ENCODE measurements around the gene SP9.

The SP9 gene

GRCh38 chr2:174333372-174334277 lies 1.1 kb upstream of the SP9 start:
- no peak for DNase-seq

- DNase-seq = no peak
Measured at GRCh38 chr2:174334278-174334715, 457 bp upstream of the SP9 start.

DNA sequence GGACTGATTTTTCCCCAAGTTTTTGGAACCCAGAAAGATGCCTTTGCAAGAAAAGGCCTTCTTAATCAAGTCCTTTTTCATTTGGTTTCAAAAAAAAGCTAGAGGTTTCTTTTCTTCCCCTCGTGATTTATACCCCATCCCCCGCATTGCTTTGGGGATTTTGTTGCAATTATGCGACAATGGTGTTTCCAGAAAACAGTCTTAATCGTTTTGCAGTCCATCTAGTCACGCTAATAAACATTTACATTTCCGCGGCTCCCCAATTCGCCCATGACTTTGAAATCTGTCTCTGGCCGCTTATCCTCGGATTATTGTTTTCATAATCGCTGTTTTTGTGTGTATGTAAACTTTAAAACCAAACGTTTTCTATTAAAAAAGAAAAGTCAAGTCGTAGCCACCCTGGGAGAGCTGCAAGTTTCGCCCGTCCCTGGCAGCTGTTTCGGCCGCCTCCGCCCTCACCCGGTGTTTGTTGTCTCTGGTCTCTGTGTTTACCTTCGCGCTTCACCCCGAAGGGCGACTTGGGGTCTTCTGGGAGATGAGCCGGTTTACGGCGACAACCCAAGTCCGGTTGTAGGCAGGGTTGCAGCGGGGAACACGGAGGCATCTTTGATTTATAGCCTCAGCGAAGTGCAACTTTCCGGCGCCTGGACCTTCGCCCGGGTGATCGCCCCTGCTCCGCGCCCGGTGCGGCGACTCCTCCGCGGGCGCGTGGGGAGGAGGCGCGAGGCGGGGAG lies 667 bp downstream of the SP9 start:
- no peak for DNase-seq

DNA sequence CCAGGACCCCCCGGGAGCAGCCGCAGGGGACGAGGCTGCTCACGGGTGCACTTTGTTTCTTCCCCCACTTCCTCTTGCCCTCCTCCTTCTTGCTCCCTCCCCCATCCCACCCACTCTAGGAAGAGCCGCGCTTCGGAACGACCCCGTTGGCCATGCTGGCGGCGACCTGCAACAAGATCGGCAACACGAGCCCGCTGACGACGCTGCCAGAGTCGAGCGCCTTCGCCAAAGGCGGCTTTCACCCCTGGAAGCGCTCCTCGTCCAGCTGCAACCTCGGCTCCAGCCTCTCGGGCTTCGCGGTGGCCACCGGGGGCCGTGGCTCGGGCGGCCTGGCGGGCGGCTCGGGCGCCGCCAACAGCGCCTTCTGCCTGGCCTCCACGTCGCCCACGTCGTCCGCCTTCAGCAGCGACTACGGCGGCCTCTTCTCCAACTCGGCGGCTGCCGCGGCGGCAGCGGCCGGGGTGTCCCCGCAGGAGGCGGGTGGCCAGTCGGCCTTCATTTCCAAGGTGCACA lies 1.3 kb downstream of the SP9 start:
- DNase-seq = no peak

GRCh38 chr2:174336501-174337336 lies 2.0 kb downstream of the SP9 start:
- DNase-seq = no peak

- DNase-seq = no peak
Measured at GRCh38 chr2:174337337-174338146, 2.8 kb downstream of the SP9 start.

DNA sequence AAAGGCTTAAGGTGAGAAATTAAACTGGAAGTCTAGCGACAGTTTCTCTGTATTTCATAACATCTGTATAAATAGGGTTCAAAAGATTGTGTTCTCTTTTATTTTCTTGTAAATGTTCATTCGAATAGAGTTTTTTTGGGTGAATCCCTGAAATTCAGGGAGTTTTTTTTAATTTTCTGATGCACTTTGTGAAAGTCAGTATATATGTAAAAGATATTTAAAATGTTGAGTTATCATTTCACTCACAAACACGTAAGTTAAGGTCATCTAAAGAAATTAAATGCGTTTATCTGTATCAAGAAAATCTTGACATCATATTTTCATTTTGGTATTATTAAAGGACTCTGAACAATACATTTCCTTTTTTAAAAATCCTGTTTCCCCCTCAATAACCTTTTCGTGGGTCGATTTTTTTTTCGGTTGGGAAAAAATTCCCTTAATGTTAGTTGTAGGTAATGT lies 3.4 kb downstream of the SP9 start:
- no peak for DNase-seq

- DNase-seq = no peak
Measured at GRCh38 chr2:174338671-174339560, 4.2 kb downstream of the SP9 start.

DNA sequence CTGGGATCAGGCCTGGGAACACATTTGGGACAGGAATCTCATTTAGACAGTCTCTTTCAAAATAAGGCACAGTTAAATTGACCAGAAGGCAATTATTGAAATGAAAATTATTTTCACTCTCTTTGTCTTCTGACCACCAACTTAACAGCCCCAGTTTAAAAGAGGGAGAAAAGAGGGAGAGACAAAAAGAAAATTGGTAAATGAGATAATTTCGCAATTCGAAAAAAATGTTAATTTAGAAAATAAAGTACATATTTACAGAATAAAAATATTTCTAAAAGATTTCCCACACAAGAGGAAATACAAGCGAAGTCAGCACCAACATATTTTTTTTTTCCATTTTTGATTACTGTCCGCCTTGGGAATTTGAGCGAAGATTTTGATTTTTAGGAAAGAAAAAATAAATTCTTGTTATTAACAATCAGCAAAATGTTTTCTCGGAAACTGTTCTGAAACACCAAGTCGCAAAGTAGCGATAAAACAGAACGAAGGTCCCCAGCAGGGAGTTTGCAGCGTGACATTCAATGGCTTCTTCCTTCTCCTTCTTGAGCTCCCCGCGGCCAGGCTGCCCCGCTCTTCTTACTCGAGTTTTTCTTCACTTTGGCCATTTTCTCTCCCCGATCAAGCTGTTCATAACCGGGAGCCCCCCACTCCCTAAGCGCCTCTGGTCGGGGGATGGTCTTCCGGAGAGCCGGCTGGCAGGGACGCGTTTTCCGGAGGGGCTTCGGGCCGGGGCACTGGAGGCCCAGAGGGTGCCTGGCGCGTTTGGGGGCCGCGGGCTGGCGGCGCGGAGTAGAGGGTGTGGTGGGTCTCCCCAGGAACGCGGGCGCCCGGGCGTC lies 5.0 kb downstream of the SP9 start:
- DNase-seq = no peak

DNA sequence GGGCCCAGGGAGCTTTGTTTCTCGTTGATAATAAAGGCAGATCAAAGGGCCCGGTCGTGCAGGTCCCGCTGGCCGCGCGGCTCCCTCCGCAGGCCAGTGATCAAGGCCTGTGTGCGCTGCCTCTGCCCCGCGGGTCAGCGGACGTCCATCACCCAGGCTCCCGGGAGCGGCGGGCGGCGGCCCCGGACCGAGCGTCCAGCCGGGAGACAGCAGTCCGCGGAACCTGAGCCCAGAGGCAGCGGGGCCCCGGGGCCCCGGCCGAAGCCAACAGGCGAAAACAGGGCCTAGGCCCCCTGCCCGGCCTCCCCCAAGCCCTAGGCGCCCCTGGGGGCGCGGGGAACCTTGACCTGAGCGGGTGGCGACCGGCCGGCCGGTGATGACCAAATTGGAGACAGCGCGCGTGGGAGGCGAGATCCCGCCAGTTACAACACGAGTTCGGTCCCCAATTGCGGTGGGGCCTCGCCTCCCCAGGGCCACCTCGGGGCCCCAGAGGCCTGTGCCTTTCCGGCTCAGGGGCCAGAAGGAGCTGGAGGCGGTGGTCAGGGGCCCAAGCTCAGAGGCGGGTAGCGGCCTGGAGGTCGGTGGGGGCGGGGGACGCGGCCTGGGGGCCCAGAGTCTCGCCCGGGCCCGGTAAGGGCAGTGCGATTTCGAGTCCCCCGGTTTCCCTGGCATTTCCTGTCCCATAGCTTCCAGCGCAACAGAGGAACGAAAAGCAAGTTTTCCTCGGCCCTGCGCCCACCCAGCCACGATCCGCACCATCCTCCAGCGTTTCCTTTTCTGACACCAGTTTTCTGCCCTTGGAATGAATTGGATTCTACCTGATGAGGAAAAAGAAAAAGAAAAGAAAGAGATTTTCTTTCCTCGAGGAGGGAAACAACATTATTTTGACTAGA lies 5.9 kb downstream of the SP9 start:
- DNase-seq = no peak

- peak; percentile 83 for DNase-seq
Measured at GRCh38 chr2:174341293-174341994, 6.7 kb downstream of the SP9 start.

GRCh38 chr2:174341995-174342685 lies 7.4 kb downstream of the SP9 start:
- DNase-seq = no peak

DNA sequence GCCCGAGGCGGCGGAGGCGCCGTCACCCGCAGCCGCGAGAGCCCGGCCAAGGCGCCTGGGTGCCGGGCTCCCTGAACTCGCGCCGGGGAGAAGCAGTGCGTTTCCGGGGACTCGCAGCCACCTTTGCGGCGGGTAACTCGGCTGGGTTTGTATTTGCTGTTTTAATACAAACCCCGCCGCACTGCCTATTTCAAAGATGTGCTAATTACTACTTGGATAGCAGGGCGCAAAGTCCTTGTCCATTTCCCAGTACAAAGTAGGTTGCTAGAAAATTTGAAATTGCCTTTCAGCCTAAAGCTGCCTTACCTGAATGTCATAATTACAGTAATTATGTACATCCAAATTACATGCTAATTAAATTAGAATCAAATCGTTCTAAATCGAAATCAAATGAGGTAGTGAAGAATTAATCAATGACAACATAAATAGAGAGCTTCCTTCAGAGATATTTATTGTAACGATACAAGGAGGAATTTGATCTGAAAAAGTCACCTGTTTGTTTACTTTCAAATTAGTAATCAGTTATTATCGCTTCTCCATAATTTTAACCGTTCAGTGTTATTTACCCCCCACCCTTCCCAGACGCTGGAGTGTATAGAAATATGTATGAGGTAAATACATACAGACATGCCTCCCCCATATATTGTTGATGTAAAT lies 8.1 kb downstream of the SP9 start:
- no peak for DNase-seq

DNA sequence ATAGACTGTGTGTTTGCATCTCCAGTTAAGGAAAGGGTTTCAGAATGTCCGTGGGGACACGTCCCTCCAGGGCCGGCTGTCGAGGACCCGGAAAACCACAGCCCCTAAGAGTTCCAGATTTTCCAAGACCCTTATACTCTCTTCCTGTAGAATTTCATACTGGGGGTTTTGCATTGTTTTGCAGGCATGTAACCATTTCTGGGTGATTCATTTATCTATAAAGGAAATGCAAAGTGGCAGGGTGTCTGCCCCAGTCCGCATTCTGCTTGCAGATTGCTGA lies 8.5 kb downstream of the SP9 start:
- DNase-seq = no peak

DNA sequence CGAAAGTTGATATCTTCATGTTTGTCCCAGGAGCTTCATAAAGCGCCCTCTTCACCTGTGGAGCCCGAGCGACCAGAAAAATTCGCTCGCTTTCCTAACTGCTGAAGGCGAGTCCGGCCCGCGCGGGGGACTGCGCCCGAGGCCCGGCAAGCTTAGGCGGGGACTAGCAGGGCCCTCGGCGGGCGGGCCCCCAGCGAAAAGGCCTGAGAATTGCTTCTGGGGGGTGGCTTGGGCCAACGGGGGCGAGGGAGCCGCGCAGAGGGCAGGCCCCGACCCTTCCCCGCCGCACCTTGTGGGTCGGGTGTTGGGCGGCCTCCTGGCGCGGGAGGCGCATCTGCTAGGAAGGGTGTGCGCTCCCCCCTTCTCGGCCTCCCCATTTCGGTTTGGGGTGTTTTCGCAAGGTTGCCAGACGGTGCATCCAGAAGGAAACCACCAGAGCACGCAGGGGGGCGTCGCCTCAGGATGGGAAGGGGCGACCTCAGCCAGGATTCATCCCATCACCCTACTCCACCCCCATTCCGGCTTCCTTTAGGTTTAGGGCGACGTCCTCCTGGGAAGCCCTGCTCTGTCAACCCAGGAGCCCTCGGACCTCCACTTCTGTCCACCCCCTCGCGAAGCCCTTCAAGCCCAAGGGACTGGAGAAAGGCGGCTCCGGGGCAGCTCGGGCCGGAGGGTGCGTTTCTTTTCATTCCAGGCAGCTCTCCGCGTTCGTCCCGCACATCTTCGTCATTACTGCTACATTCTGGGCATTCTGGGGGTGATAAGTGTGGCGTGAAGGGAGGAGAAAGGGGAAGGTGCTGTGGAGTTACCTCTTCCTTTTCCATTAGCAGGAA lies 9.1 kb downstream of the SP9 start:
- DNase-seq = no peak

All from fibroblast of skin of right biceps (primary cell).